Common myeloid progenitor, CD34-positive (primary cell): ENCODE measurements around the gene MYO1D.

Experiments
- CTCF ChIA-PET: fragments of 350-600 bp; sonication (Branson Sonifier 250); formaldehyde crosslinking; loops from one replicate; lab custom pipeline; 2021; ENCODE audit warnings: antibody characterized with exemption; lab: Charles Lee
- POLR2A ChIA-PET: fragments of 350-600 bp; sonication (Branson Sonifier 250); formaldehyde crosslinking; loops from one replicate; lab custom pipeline; 2021; ENCODE audit warnings: antibody characterized with exemption; lab: Charles Lee
- DNase-seq, 3 donors: peaks; one replicate each; pipeline versions ENCODE4 v3.0.0 to v3.0.0-alpha.2; 2013
- H3K27ac ChIP-seq, 2 experiments: 1 replicate in 1 of 2; 2 replicates in 1 of 2; pipeline ENCODE4 v1.7.0; 2013; ENCODE audit warnings: inconsistent platforms in 2 of 2, low read length in 2 of 2, mild to moderate bottlenecking in 2 of 2, low read depth in 1 of 2, moderate library complexity in 1 of 2; ENCODE audit not compliant: severe bottlenecking in 2 of 2, insufficient read depth in 1 of 2, poor library complexity in 1 of 2
- H3K27me3 ChIP-seq, 5 experiments: replicated peaks in 2 of 5; 1 replicate in 3 of 5; 2 replicates in 2 of 5; pipeline versions ENCODE4 v1.6.1 to v1.7.0; 2013; ENCODE audit warnings: low read length in 4 of 5, mild to moderate bottlenecking in 2 of 5, moderate library complexity in 2 of 5, inconsistent platforms in 1 of 5; ENCODE audit not compliant: insufficient read depth in 5 of 5, control insufficient read depth in 4 of 5
- H3K36me3 ChIP-seq, 4 experiments: 1 replicate in 2 of 4; 2 replicates in 2 of 4; pipeline versions ENCODE4 v1.6.1 to v1.7.0; 2013; ENCODE audit warnings: low read length in 3 of 4, control low read depth in 1 of 4, mild to moderate bottlenecking in 1 of 4; ENCODE audit not compliant: control insufficient read depth in 4 of 4, insufficient read depth in 4 of 4
- H3K4me1 ChIP-seq, 4 experiments: 1 replicate in 3 of 4; 2 replicates in 1 of 4; pipeline versions ENCODE4 v1.6.1 to v1.7.1; 2013; ENCODE audit warnings: low read length in 3 of 4, mild to moderate bottlenecking in 3 of 4, control low read depth in 1 of 4, inconsistent platforms in 1 of 4, moderate library complexity in 1 of 4; ENCODE audit not compliant: control insufficient read depth in 4 of 4, insufficient read depth in 4 of 4; ENCODE audit errors: control extremely low read depth in 1 of 4
- H3K4me3 ChIP-seq, 7 experiments: 1 replicate in 4 of 7; 2 replicates in 3 of 7; pipeline versions ENCODE4 v1.5.1 to v1.7.0; 2013; ENCODE audit warnings: mild to moderate bottlenecking in 7 of 7, low read length in 6 of 7, moderate library complexity in 6 of 7, inconsistent platforms in 2 of 7, low read depth in 2 of 7, control low read depth in 1 of 7; ENCODE audit not compliant: insufficient read depth in 4 of 7, control insufficient read depth in 1 of 7; ENCODE audit errors: extremely low read depth in 1 of 7
- H3K9me3 ChIP-seq, 5 experiments: 1 replicate in 4 of 5; 2 replicates in 1 of 5; pipeline versions ENCODE4 v1.6.1 to v1.7.1; 2013; ENCODE audit warnings: low read length in 4 of 5, mild to moderate bottlenecking in 2 of 5, inconsistent platforms in 1 of 5, low read depth in 1 of 5, moderate library complexity in 1 of 5; ENCODE audit not compliant: control insufficient read depth in 4 of 5, insufficient read depth in 2 of 5; ENCODE audit errors: control extremely low read depth in 1 of 5
- WGBS: methylation state at CpG from one replicate; pipeline ENCODE4 v1.1.5; 2013; ENCODE audit not compliant: insufficient coverage; 5-methylcytosine and 5-hydroxymethylcytosine counted together

The MYO1D gene

DNA sequence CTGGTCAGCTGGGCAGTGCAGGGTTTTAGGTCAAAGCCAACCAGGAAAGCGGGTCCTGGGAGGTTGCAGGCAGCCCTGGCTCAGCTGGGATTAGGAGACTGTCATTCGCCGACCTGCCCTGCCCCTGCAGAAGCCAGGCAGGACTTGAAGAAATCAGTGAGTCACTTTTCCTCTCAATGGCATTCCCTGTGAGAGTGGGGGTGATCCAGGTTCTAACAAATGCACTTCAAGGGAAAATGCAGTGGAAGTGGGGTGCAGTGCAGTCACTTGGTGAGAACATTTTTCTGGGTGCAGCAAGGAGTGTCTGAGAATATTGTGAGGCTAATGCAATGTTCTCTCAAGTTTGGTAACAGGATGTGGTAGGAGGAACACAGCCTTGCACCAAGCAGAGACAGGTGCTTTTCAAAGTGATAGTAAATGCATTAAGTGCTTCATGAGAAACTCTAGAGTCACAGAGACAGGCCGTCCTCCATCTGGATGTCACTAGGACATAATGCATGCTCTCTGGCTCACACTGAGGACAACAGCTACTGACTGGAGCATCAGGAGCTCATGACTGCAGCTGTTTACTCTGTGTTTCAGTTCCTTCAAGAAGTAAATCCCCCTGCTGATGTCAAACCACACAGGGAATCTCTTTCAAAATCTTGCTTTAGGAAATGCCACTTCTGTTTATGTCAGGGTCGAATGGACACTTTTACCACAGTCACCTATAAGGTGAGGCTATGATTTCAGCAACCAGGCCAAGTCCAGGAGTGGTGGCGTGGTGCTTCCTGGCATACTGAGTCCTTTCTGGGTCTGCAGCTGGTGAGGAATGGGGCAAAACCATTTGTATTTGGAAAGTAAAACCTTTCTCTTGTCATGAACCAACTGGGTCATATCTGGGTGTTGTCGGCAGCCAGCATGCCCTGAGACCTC, 373.4 kb downstream of the MYO1D start:
- WGBS, result 81% methylated on average over 7 of the region's 7 CpGs
- Histone ChIP-seq H3K4me1 (peaks cover 0 to 14% (median 1%) of the 10 kb centered on the region in 4 experiments), H3K27ac (no peak overlapping the region), H3K27me3 (no peaks in the 10 kb centered on the region), H3K36me3 (no peaks in the 10 kb centered on the region), H3K9me3 (no peaks in the 10 kb centered on the region), H3K4me3 (no peak overlapping the region)
- ChIA-PET POLR2A (no interaction called here), CTCF (no interaction called here)
- DNase-seq, result peak in 2 of 3 donors; percentile 27 to 49

DNA sequence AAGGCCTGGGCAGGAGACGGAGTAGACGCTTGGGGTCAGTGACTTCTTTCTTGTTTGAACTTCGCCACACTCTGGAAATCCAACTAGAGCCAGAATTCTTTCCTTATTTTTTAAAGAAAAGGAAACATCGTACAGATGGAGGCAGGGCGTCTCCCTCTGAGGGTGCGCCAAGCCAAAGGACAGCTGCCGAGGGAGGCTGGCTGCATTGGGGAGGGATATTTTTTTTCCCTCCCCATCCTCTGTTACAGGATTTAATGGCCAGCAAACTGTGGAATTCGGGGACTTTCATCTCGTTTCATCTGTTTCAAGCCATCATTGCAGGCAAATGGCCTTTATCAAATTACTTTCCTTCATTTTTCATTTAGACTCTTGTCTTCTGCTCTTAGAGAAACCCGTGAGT, 374.2 kb downstream of the MYO1D start:
- no peak for DNase-seq
- H3K27ac ChIP-seq, result no peak overlapping the region
- ChIA-PET POLR2A (no interaction called here), CTCF (no interaction called here)
- H3K4me1 ChIP-seq, result peaks cover 0 to 14% (median 1%) of the 10 kb centered on the region in 4 experiments
- no peaks in the 10 kb centered on the region for H3K27me3 ChIP-seq
- H3K4me3 ChIP-seq, result no peak overlapping the region
- no peaks in the 10 kb centered on the region for H3K9me3 ChIP-seq
- no peaks in the 10 kb centered on the region for H3K36me3 ChIP-seq
- 100% methylated on average over 7 of the region's 10 CpGs for WGBS

DNA sequence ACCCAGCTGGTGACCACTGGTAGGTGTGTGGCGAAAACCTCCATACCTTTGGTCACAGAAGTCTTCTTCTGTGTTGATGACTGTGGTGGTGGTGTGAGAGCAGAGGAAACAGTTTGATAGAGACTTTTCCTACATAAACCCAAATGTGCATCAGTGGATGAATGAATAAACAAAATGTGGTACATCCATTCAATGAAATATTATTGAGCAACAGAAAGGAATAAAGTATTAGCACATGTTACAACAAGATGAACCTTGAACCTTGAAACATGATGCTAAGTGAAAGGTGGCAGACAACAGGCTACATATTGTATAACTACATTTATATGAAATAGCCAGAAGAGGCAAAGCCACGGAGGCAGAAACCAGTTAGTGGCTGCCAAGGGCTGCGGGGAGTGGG, 374.9 kb downstream of the MYO1D start:
- POLR2A ChIA-PET, result no interaction called here
- Histone ChIP-seq H3K4me1 (peaks cover 0 to 14% (median 1%) of the 10 kb centered on the region in 4 experiments), H3K9me3 (no peaks in the 10 kb centered on the region), H3K27ac (no peak overlapping the region), H3K27me3 (no peaks in the 10 kb centered on the region), H3K4me3 (no peak overlapping the region), H3K36me3 (no peaks in the 10 kb centered on the region)
- CTCF ChIA-PET, result no interaction called here
- no peak for DNase-seq
- WGBS, result 100% methylated on average over 1 of the region's 3 CpGs

DNA sequence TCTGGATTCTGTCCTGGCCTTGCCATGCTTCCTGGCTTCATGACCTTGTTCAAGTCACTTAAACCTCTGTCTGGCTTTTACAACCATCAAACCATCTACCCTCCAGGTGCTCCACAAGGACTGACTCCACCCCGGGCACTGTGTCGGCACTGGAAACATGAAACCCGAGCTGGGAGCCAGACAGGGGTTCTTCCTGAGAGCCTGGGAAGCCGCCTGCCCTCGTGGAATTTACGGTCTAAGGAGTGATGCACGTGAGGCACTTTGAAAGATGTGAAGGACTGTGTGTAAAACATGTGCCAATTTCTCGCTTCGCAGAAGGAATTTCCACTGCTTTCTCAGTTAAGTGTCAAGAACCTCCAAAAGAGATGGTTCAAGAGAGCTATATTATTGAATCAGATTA, 378.5 kb downstream of the MYO1D start:
- no peaks in the 10 kb centered on the region for H3K27me3 ChIP-seq
- no peak overlapping the region for H3K4me3 ChIP-seq
- no peaks in the 10 kb centered on the region for H3K9me3 ChIP-seq
- 95% methylated on average over 9 of the region's 9 CpGs for WGBS
- ChIA-PET CTCF (no interaction called here), POLR2A (no interaction called here)
- no peak overlapping the region for H3K27ac ChIP-seq
- DNase-seq, result no peak
- H3K4me1 ChIP-seq, result peaks cover 2 to 13% (median 11%) of the 10 kb centered on the region in 4 experiments
- H3K36me3 ChIP-seq, result no peaks in the 10 kb centered on the region

DNA sequence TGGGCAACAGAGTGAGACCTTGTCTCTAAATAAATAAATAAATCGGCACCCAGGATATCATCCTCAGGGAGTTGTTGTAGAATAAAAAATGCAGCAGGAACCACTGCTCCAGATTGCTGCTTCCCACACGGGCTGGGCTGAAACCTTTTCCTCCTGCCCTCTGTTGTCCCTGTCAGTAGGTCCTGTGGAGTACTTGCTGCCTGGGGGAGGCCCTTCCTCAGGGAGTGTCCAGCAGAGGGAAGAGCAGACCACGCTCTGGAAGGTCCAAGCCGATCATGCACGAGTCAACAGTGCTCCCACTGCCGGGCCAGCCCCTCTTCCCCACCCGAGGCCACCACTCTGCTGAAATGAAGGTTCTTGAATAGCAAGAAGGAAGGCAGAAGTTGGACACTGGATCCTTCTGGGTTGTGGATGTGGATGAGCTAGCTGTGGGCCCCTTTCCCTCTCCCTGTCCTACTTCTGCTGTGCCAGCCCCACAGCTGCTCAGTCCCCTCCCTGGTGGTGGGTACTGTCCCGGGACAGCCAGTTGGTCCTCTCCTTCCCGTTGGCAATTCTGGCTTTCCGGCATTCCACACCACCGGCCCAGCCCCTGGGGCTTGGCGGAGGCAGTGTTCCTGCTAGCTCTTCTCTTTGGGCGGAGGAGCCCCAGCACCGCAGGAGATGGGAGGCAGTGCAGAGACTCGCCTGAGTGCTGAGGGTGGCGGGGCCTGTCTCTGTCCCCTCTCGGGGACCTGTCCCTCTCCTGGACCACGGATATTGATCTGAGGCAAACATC, 379.3 kb downstream of the MYO1D start:
- POLR2A ChIA-PET, result no interaction called here

DNA sequence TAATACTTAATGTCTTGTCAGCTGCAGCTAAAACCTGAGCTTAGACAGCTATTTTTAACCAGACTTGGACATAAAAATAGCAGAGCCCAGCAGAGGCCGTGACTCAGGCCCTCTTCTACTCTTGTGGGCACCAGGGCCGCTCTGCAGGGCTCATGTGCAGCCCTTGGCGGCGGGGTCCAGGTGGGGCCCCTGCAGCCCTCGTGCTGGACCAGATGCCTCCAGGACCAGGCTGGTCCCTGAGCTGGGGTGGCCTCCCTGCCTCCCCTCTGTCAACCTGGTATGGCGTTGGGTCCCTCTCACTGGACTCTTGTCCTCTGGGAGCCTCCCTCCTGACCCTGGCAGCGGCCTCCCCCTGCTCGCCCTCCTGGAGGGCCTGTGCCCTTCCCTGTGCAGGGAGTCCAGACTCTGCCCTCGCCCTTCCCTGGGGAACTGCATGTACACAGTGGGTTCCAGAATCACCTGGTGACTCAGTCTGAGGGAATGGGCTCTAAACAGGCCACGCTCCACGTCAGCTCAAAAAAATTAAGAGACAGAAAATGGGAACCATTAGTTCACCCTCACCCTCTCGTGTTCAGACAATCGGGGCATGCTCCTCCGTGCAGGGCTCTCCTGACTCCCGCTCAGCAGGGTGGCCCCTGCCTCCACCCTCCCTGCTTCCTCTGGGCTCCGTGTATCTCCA, 380.4 kb downstream of the MYO1D start:
- no peaks in the 10 kb centered on the region for H3K36me3 ChIP-seq
- CTCF ChIA-PET, result no interaction called here

More for the DNA sequence above, 379.3 kb downstream of the MYO1D start:
- Histone ChIP-seq H3K9me3 (no peaks in the 10 kb centered on the region), H3K27ac (no peak overlapping the region), H3K27me3 (no peaks in the 10 kb centered on the region), H3K36me3 (no peaks in the 10 kb centered on the region), H3K4me3 (no peak overlapping the region), H3K4me1 (peaks cover 0 to 14% (median 11%) of the 10 kb centered on the region in 4 experiments)
- over 99% methylated on average over 12 of the region's 18 CpGs for WGBS
- no peak for DNase-seq
- CTCF ChIA-PET, result no interaction called here

More for the DNA sequence above, 380.4 kb downstream of the MYO1D start:
- Histone ChIP-seq H3K27ac (no peak overlapping the region), H3K27me3 (no peaks in the 10 kb centered on the region), H3K4me3 (no peak overlapping the region), H3K4me1 (peaks cover 0 to 23% (median 14%) of the 10 kb centered on the region in 4 experiments), H3K9me3 (no peaks in the 10 kb centered on the region)
- POLR2A ChIA-PET, result no interaction called here
- no peak for DNase-seq
- 91% methylated on average over 14 of the region's 16 CpGs for WGBS
